HG03354 (cell line): ENCODE data around the gene DAPK3.
"Not testable (repeated sequence)": the region's sequence is repeated elsewhere in the genome, so short reads cannot be mapped to it uniquely, and the experiment has no call there.

Experiments used
- ATAC-seq: cut with Tn5 transposase; IDR thresholded peaks from one replicate; pipeline ENCODE4 v1.9.1; 2021; ENCODE audit warnings: mild to moderate bottlenecking; ENCODE audit not compliant: unreplicated experiment, poor library complexity, severe bottlenecking

DAPK3 gene

GRCh38 chr19:3980353-3981251, 9.7 kb upstream of the DAPK3 start:
- ATAC-seq, result no peak

- ATAC-seq, result no peak
Measured at GRCh38 chr19:3979674-3980352, 8.9 kb upstream of the DAPK3 start.

- no peak for ATAC-seq
Measured at GRCh38 chr19:3979289-3979673, 8.4 kb upstream of the DAPK3 start.

GRCh38 chr19:3978145-3978544, 7.2 kb upstream of the DAPK3 start:
- no peak for ATAC-seq

- ATAC-seq, result no peak
Measured at GRCh38 chr19:3977242-3978143, 6.6 kb upstream of the DAPK3 start.

- no peak for ATAC-seq
Measured at GRCh38 chr19:3976495-3977241, 5.8 kb upstream of the DAPK3 start.

GRCh38 chr19:3975637-3976087, 4.8 kb upstream of the DAPK3 start:
- no peak for ATAC-seq

- ATAC-seq, result no peak
Measured at GRCh38 chr19:3975144-3975543, 4.2 kb upstream of the DAPK3 start.

- ATAC-seq, result no peak
Measured at GRCh38 chr19:3970313-3970807, 539 bp downstream of the DAPK3 start.

- ATAC-seq, result no peak
Measured at GRCh38 chr19:3969435-3970312, 1.2 kb downstream of the DAPK3 start.

GRCh38 chr19:3968556-3969434, 2.1 kb downstream of the DAPK3 start:
- no peak for ATAC-seq

GRCh38 chr19:3967983-3968382, 2.9 kb downstream of the DAPK3 start:
- not testable (repeated sequence) for ATAC-seq

- no peak for ATAC-seq
Measured at GRCh38 chr19:3966051-3967017, 4.6 kb downstream of the DAPK3 start.

- no peak for ATAC-seq
Measured at GRCh38 chr19:3964256-3965194, 6.4 kb downstream of the DAPK3 start.
